Measurements from ENCODE around the gene VAC14. TPM values are rescaled to one million over a fixed set of nuclear protein-coding genes. Genes with fewer than 3 reads are reported as not detected.

Gene VAC14
- total RNA-seq, 1 experiment from 2014 or later = 65.5 TPM

DNA sequence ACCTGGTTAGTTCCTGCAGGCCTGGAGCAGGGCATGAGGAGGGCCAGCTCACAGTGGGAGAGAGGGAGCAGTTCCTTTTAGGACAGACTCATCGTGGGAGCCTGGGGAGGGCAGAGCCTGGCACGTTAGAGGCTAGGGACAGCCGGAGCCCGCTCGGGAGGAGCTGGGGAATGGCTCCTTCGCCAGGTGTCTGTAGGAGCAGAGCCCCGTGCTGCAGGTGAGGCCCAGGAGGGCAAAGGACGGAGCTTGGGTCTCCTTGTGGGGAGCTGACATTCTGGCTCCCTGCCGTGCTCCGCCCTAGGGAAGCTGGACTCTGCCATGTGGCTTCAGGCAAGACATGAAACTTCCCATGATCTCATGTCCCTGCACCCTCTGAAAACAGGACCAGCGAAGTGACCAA lies 96.4 kb downstream of the VAC14 start:
- no peak overlapping the region for H3K9ac ChIP-seq (ENCODE audit: low read length)
- intact Hi-C loops (cut with micrococcal nuclease) = no loop called here
- H3K27me3 ChIP-seq (ENCODE audit: low read length) = no peaks in the 10 kb centered on the region
- no peaks in the 10 kb centered on the region for H3K36me3 ChIP-seq (ENCODE audit: low read depth, low read length)
- H3K4me3 ChIP-seq (ENCODE audit: low read length) = no peak overlapping the region
- ChIA-PET POLR2A (ENCODE audit: unreplicated experiment) (no interaction called here), CTCF (no interaction called here)
- H2AFZ ChIP-seq (ENCODE audit: low read length) = no peak overlapping the region
- no peak overlapping the region for H3K4me2 ChIP-seq (ENCODE audit: low read length)
- no peaks in the 10 kb centered on the region for H4K20me1 ChIP-seq (ENCODE audit: low read length)
- ATAC-seq = no peak
- no peak for TF ChIP-seq EZH2 (IDR thresholded peaks at IDR 0.05; ENCODE audit: low read length, unreplicated experiment)
- TF ChIP-seq, protein P1, sequence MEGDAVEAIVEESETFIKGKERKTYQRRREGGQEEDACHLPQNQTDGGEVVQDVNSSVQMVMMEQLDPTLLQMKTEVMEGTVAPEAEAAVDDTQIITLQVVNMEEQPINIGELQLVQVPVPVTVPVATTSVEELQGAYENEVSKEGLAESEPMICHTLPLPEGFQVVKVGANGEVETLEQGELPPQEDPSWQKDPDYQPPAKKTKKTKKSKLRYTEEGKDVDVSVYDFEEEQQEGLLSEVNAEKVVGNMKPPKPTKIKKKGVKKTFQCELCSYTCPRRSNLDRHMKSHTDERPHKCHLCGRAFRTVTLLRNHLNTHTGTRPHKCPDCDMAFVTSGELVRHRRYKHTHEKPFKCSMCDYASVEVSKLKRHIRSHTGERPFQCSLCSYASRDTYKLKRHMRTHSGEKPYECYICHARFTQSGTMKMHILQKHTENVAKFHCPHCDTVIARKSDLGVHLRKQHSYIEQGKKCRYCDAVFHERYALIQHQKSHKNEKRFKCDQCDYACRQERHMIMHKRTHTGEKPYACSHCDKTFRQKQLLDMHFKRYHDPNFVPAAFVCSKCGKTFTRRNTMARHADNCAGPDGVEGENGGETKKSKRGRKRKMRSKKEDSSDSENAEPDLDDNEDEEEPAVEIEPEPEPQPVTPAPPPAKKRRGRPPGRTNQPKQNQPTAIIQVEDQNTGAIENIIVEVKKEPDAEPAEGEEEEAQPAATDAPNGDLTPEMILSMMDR (conservative IDR thresholded peaks at IDR 0.05; ENCODE audit: low read depth, low read length) = no peak
- TF ChIP-seq EZH2phosphoT487 (IDR thresholded peaks at IDR 0.05; ENCODE audit: borderline replicate concordance, low read length) = no peak
- no peaks in the 10 kb centered on the region for H3K9me2 ChIP-seq (replicated peaks; ENCODE audit: low read length)
- H3K79me2 ChIP-seq (ENCODE audit: low read length) = no peaks in the 10 kb centered on the region
- H3F3A ChIP-seq (ENCODE audit: low read length, unreplicated experiment) = no peaks in the 10 kb centered on the region
- no peaks in the 10 kb centered on the region for H3K9me3 ChIP-seq (ENCODE audit: low read length)
- no peak for DNase-seq
- BruUV-seq (replicated peaks) = no TSS peak
- peaks cover 20% of the 10 kb centered on the region for H3K4me1 ChIP-seq (ENCODE audit: insufficient read depth, low read length)
- no peak overlapping the region for H3K27ac ChIP-seq (ENCODE audit: low read length)

DNA sequence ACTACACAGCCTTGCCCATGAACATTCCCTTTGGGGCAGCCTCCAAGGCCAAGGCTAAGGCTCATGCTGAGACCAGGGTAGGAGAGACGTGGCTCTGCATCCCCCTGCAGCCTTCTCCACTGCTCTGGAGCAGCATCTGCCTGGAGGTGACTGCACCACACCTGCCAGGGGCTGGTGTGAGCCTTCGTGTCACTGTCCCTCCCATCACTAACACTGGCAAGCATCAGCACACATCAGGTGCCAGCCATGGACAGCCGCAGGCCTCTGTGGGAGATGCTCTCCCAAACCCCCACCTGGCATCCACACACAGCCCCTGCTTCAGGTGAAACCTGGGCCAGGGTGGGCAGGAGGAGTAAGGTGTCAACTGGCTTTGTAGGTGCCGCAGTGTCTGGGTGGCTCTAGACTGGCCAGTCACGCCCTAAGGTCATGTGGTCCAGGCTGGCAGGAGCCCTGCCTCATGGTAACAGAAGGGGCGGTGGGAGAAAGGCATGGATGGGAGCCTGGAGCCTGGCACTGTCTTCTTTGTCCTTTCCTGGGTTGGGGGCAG lies 97.0 kb downstream of the VAC14 start:
- DNase-seq (no peak), ATAC-seq (no peak)
- intact Hi-C loops (cut with micrococcal nuclease) = no loop called here

More for the DNA sequence above, 97.0 kb downstream of the VAC14 start:
- no peaks in the 10 kb centered on the region for H3F3A ChIP-seq (ENCODE audit: low read length, unreplicated experiment)
- no peak overlapping the region for H3K4me3 ChIP-seq (ENCODE audit: low read length)
- H3K79me2 ChIP-seq (ENCODE audit: low read length) = no peaks in the 10 kb centered on the region
- no peak overlapping the region for H3K4me2 ChIP-seq (ENCODE audit: low read length)
- H4K20me1 ChIP-seq (ENCODE audit: low read length) = no peaks in the 10 kb centered on the region
- no TSS peak for BruUV-seq (replicated peaks)
- peaks cover 20% of the 10 kb centered on the region for H3K4me1 ChIP-seq (ENCODE audit: insufficient read depth, low read length)
- TF ChIP-seq EZH2 (IDR thresholded peaks at IDR 0.05; ENCODE audit: low read length, unreplicated experiment) (no peak), EZH2phosphoT487 (IDR thresholded peaks at IDR 0.05; ENCODE audit: borderline replicate concordance, low read length) (no peak)
- TF ChIP-seq, protein P1 (conservative IDR thresholded peaks at IDR 0.05; ENCODE audit: low read depth, low read length) = no peak
- ChIA-PET POLR2A (ENCODE audit: unreplicated experiment) (no interaction called here), CTCF (no interaction called here)
- H2AFZ ChIP-seq (ENCODE audit: low read length) = no peak overlapping the region
- no peak overlapping the region for H3K27ac ChIP-seq (ENCODE audit: low read length)
- no peaks in the 10 kb centered on the region for H3K9me2 ChIP-seq (replicated peaks; ENCODE audit: low read length)
- H3K9ac ChIP-seq (ENCODE audit: low read length) = no peak overlapping the region
- no peaks in the 10 kb centered on the region for H3K27me3 ChIP-seq (ENCODE audit: low read length)
- no peaks in the 10 kb centered on the region for H3K9me3 ChIP-seq (ENCODE audit: low read length)
- H3K36me3 ChIP-seq (ENCODE audit: low read depth, low read length) = no peaks in the 10 kb centered on the region
